PC-3 (cell line): ENCODE measurements around the gene MAPK13. TPM values are rescaled to one million over a fixed set of nuclear protein-coding genes. Genes with fewer than 3 reads are reported as not detected.

Source experiments
- ATAC-seq: fragments of 200-7000 bp; cut with Tn5 transposase; 2 replicates; pipeline ENCODE4 v1.9.1; 2020; ENCODE audit warnings: mild to moderate bottlenecking, moderate library complexity
- BruUV-seq: library from RNA; stranded (reverse); fragments of 400-500 nt; replicated peaks from 2 replicates; lab custom pipeline; 2021; lab: Mats Ljungman, UMichigan
- CTCF ChIA-PET: fragments of 300-600 bp; sonication (Branson Sonifier 250); formaldehyde crosslinking; loops from one replicate; lab custom pipeline; 2022; ENCODE audit warnings: antibody characterized with exemption; lab: Charles Lee
- POLR2A ChIA-PET: fragments of 300-600 bp; sonication (Branson Sonifier 250); formaldehyde crosslinking; loops from one replicate; lab custom pipeline; 2022; ENCODE audit warnings: antibody characterized with exemption; ENCODE audit not compliant: unreplicated experiment; lab: Charles Lee
- DNase-seq: peaks from one replicate; pipeline ENCODE4 v3.0.0-alpha.2; 2015
- H2AFZ ChIP-seq: fragments of 300-600 bp; sonication (generic); 2 replicates; pipeline ENCODE4 v1.6.0; 2016; ENCODE audit warnings: antibody characterized with exemption, low read length
- H3F3A ChIP-seq: fragments of 300-600 bp; sonication (generic); one replicate; pipeline ENCODE4 v1.6.0; 2017; ENCODE audit warnings: antibody characterized with exemption, low read length, control low read depth, mild to moderate bottlenecking; ENCODE audit not compliant: unreplicated experiment
- H3K27ac ChIP-seq: fragments of 300-600 bp; sonication (generic); 2 replicates; pipeline ENCODE4 v1.5.1; 2016; ENCODE audit warnings: mild to moderate bottlenecking, low read length
- H3K27me3 ChIP-seq: fragments of 300-600 bp; sonication (generic); 2 replicates; pipeline ENCODE4 v1.6.1; 2016; ENCODE audit warnings: low read length, mixed read lengths
- H3K36me3 ChIP-seq: fragments of 300-600 bp; sonication (generic); 2 replicates; pipeline ENCODE4 v1.6.1; 2016; ENCODE audit warnings: low read depth, mixed run types, low read length, mixed read lengths
- H3K4me1 ChIP-seq: fragments of 300-600 bp; sonication (generic); 2 replicates; pipeline ENCODE4 v1.5.1; 2016; ENCODE audit warnings: low read length; ENCODE audit not compliant: insufficient read depth
- H3K4me2 ChIP-seq: fragments of 300-600 bp; sonication (generic); 2 replicates; pipeline ENCODE4 v1.6.0; 2016; ENCODE audit warnings: low read length
- H3K4me3 ChIP-seq: fragments of 300-600 bp; sonication (generic); 2 replicates; pipeline ENCODE4 v1.5.1; 2016; ENCODE audit warnings: mild to moderate bottlenecking, low read length, mixed read lengths
- H3K79me2 ChIP-seq: fragments of 300-600 bp; sonication (generic); 2 replicates; pipeline ENCODE4 v1.6.1; 2017; ENCODE audit warnings: low read length, mixed read lengths
- H3K9ac ChIP-seq: fragments of 300-600 bp; sonication (generic); 2 replicates; pipeline ENCODE4 v1.6.0; 2016; ENCODE audit warnings: mild to moderate bottlenecking, low read length
- H3K9me2 ChIP-seq: fragments of 300-600 bp; sonication (generic); replicated peaks from 2 replicates; pipeline ENCODE4 v1.6.1; 2016; ENCODE audit warnings: mixed run types, low read length, mixed read lengths
- H3K9me3 ChIP-seq: fragments of 300-600 bp; sonication (generic); 2 replicates; pipeline ENCODE4 v1.6.1; 2016; ENCODE audit warnings: low read length, mixed read lengths
- H4K20me1 ChIP-seq: fragments of 300-600 bp; sonication (generic); 2 replicates; pipeline ENCODE4 v1.6.1; 2016; ENCODE audit warnings: low read length, mixed read lengths
- EZH2 ChIP-seq: fragments of 300-600 bp; sonication (generic); IDR thresholded peaks from one replicate; pipeline ENCODE4 v1.6.1; 2017; ENCODE audit warnings: antibody characterized with exemption, mild to moderate bottlenecking, low read length; ENCODE audit not compliant: unreplicated experiment
- EZH2phosphoT487 ChIP-seq: fragments of 300-600 bp; sonication (generic); IDR thresholded peaks from 2 replicates; pipeline ENCODE4 v1.6.1; 2018; ENCODE audit warnings: mild to moderate bottlenecking, antibody characterized with exemption, low read length, borderline replicate concordance
- intact Hi-C: fragments of 100-400 bp; cut with micrococcal nuclease; formaldehyde crosslinking; loops from 2 replicates; pipeline ENCODE4 v1.9.0; 2023
- total RNA-seq: library from RNA; depleted of rRNA; stranded (reverse); fragments of >200 nt; gene quantifications from 2 replicates; pipeline ENCODE4 v1.2.3, GENCODE V29; 2014
- TF ChIP-seq, protein P1 (sequence below): fragments of 300-600 bp; sonication (generic); conservative IDR thresholded peaks from 2 replicates; pipeline ENCODE4 v1.5.1; 2017; ENCODE audit warnings: antibody characterized with exemption, low read depth, mild to moderate bottlenecking, low read length

Gene MAPK13
- total RNA-seq, 1 experiment from 2014 or later = 41.4 TPM

DNA sequence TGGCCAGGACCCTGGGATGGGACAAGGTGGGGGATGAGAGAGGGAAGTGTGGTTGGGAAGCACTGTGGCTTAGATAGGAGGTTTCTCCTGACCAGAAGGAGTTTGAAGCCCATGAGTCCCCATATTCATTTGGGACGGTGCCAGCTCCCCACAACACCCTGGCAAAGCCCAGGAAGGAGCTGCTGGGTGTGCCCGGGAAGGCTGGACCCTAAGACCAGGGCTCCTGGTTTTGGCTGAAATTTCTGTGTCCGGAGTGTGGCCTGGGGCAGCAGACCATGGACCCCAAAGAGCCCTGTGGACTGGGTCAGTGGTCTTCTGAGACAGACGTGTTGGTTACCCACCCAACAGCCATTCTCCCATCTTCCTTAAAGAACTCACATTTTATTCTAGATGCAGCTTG lies 15.2 kb downstream of the MAPK13 start:
- no peak for DNase-seq
- CTCF ChIA-PET = no interaction called here

DNA sequence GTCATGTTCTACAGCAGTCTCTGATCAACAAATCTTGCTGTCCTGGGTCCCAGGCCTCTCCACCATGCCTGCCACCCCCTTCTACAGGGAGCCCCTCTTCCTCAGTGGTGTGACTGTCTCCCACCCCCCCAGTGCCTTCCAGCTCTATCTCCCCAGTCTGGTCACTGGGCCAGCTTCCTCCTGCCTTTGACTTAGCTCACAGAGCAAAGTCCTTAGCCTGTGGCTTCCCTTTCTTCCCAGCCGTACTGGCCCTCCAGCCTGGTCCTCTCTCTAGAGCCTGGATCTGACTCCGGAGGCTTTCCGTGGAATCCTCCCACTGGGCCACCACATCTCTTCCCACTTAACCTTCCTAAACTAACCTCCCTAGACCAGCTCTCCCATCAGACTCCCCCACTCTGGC lies 17.0 kb downstream of the MAPK13 start:
- Histone ChIP-seq H3K4me3 (no peak overlapping the region), H3K36me3 (no peaks in the 10 kb centered on the region), H3K4me2 (no peak overlapping the region), H3K9ac (no peak overlapping the region), H4K20me1 (no peaks in the 10 kb centered on the region), H3K9me3 (no peaks in the 10 kb centered on the region), H3K9me2 (no peaks in the 10 kb centered on the region), H3F3A (no peaks in the 10 kb centered on the region), H3K4me1 (no peaks in the 10 kb centered on the region), H2AFZ (no peak overlapping the region), H3K27me3 (no peaks in the 10 kb centered on the region), H3K79me2 (no peaks in the 10 kb centered on the region), H3K27ac (no peak overlapping the region)
- no peak for TF ChIP-seq EZH2phosphoT487
- TF ChIP-seq, protein P1, sequence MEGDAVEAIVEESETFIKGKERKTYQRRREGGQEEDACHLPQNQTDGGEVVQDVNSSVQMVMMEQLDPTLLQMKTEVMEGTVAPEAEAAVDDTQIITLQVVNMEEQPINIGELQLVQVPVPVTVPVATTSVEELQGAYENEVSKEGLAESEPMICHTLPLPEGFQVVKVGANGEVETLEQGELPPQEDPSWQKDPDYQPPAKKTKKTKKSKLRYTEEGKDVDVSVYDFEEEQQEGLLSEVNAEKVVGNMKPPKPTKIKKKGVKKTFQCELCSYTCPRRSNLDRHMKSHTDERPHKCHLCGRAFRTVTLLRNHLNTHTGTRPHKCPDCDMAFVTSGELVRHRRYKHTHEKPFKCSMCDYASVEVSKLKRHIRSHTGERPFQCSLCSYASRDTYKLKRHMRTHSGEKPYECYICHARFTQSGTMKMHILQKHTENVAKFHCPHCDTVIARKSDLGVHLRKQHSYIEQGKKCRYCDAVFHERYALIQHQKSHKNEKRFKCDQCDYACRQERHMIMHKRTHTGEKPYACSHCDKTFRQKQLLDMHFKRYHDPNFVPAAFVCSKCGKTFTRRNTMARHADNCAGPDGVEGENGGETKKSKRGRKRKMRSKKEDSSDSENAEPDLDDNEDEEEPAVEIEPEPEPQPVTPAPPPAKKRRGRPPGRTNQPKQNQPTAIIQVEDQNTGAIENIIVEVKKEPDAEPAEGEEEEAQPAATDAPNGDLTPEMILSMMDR = no peak
- TF ChIP-seq EZH2 = no peak
- CTCF ChIA-PET = no interaction called here
- ATAC-seq (no peak), DNase-seq (no peak)
- BruUV-seq = no TSS peak
- intact Hi-C loops = no loop called here
- POLR2A ChIA-PET = no interaction called here

More for the DNA sequence above, 15.2 kb downstream of the MAPK13 start:
- intact Hi-C loops = no loop called here
- H3K79me2 ChIP-seq = no peaks in the 10 kb centered on the region
- no peaks in the 10 kb centered on the region for H3K36me3 ChIP-seq
- no peak overlapping the region for H2AFZ ChIP-seq
- H3K9me2 ChIP-seq = no peaks in the 10 kb centered on the region
- no peak overlapping the region for H3K4me2 ChIP-seq
- BruUV-seq = no TSS peak
- no peak overlapping the region for H3K9ac ChIP-seq
- no peaks in the 10 kb centered on the region for H4K20me1 ChIP-seq
- POLR2A ChIA-PET = no interaction called here
- no peaks in the 10 kb centered on the region for H3K4me1 ChIP-seq
- no peaks in the 10 kb centered on the region for H3K9me3 ChIP-seq
- no peaks in the 10 kb centered on the region for H3F3A ChIP-seq
- no peak overlapping the region for H3K27ac ChIP-seq
- H3K27me3 ChIP-seq = no peaks in the 10 kb centered on the region
- TF ChIP-seq EZH2phosphoT487 (no peak), EZH2 (no peak)
- TF ChIP-seq, protein P1 = no peak
- no peak for ATAC-seq
- H3K4me3 ChIP-seq = no peak overlapping the region

DNA sequence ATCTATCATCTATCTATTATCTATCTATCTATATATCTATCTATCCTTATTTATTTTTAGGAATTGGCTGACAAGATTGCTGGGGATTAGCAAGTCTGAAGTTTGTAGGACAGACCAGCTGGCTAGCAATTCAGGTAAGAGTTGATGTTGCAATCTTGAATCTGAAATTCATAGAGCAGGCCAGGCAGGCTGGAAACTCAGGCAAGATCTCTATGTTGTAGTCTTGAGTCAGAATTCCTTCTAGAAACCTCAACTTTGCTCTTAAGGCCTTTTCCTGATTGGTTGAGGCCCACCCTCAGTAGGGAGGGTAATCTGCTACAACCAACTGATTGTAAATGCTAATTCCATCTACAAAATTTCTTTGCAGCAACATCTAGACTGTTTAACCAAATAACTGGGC lies 19.2 kb downstream of the MAPK13 start:
- POLR2A ChIA-PET = no interaction called here
- TF ChIP-seq EZH2 = no peak
- TF ChIP-seq, protein P1 = no peak
- no peak for TF ChIP-seq EZH2phosphoT487
- Histone ChIP-seq H3K27ac (no peak overlapping the region), H3K27me3 (no peaks in the 10 kb centered on the region), H4K20me1 (no peaks in the 10 kb centered on the region), H3K4me1 (peaks cover 9% of the 10 kb centered on the region), H3K4me3 (no peak overlapping the region), H2AFZ (no peak overlapping the region), H3K79me2 (no peaks in the 10 kb centered on the region), H3K36me3 (no peaks in the 10 kb centered on the region), H3K9ac (no peak overlapping the region), H3K9me3 (no peaks in the 10 kb centered on the region), H3K4me2 (no peak overlapping the region), H3F3A (no peaks in the 10 kb centered on the region), H3K9me2 (no peaks in the 10 kb centered on the region)
- BruUV-seq = no TSS peak
- CTCF ChIA-PET = no interaction called here
- DNase-seq (no peak), ATAC-seq (no peak)
- intact Hi-C loops = no loop called here
